Measurements from ENCODE around the gene ELAVL4.
"Not testable (repeated sequence)": the region's sequence is repeated elsewhere in the genome, so short reads cannot be mapped to it uniquely, and the experiment has no call there.

Gene ELAVL4

DNA sequence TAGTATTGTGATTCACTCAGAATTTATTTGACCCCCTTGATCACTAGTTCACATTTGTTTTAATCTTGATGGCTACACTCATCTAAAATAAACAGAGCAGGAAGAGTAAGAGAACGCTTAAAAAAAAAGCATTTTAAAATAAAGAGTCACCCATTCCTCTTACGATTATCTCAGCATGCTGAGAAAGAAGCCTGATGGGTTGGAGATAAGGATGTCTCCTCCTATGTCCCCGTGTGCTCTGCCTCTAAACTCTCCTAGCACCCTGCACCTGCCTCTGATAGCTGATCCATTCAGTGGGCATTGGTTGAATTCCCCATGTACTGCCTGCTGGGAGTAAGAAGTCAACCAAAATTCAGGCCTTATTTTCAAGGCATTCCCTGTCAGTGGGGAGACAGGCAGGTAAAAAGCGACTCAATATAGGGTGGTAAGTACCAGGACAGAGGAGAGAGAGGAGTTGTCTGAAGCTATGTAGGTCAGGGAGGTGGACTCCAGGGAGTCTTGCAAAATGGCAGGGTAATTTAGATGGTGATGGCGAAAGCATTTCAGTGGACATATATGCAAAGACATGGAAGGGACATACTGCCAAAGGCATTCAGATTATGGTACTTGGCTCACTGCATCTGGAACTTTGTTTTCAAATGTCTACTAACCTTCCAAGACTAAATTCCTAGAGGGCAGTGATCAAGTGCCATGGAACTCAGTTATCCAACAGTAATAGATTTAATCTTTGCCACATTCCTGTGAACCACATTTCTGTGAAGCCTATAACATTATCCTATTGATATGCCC is 18.4 kb downstream of the ELAVL4 start:
- DNase-seq (ENCODE audit: low read depth in 2 of 2): no peak

- DNase-seq (ENCODE audit: low read depth in 2 of 2): no peak
These were observed 20.5 kb downstream of the ELAVL4 start for GRCh38 chr1:50129201-50129600.

DNA sequence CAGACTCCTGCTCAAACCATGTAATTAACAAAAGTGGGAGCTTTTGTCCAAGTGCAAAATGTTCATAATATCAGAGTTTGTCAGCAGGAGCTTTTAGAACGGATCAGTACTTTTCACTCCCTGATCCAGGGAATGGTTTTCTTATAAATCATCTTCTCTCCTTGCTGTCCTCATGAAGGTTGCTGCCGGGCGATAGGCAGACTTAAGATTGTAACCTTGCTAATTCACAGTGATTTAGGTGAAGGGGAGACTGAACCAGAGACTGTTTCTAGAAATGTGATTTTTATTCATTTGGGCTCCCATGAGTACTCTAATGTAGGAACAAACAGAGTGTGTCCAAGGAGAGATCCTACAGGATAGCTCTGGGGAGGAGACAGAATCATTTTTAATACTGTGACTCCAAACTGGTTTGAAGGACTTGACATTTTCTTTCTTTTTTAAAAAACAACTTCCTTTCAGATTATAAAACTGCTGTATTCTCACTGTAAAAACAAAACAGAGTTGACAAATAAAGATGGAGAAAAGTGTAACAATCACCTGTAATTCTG is 23.7 kb downstream of the ELAVL4 start:
- DNase-seq (ENCODE audit: low read depth in 2 of 2): no peak

DNA sequence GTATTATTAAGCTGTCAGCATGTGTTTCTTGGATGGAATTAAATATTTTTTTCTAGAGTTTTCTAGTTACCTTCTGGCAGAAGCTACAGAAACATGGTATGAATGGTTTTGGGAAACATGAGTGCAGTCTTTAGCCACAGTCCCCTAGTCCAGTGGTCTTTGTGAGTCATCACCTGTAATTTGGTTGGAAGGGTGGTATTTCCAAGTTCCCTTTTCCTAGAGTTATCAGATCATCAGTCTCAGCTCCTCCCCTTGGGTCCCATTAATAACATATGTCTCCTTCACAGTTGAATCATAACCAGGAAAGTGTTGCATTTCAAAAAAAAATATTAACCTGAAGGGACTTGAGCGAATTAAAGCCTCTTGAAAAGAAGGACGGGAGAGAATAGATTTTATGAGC is 27.0 kb downstream of the ELAVL4 start:
- DNase-seq (ENCODE audit: low read depth in 2 of 2): no peak

DNA sequence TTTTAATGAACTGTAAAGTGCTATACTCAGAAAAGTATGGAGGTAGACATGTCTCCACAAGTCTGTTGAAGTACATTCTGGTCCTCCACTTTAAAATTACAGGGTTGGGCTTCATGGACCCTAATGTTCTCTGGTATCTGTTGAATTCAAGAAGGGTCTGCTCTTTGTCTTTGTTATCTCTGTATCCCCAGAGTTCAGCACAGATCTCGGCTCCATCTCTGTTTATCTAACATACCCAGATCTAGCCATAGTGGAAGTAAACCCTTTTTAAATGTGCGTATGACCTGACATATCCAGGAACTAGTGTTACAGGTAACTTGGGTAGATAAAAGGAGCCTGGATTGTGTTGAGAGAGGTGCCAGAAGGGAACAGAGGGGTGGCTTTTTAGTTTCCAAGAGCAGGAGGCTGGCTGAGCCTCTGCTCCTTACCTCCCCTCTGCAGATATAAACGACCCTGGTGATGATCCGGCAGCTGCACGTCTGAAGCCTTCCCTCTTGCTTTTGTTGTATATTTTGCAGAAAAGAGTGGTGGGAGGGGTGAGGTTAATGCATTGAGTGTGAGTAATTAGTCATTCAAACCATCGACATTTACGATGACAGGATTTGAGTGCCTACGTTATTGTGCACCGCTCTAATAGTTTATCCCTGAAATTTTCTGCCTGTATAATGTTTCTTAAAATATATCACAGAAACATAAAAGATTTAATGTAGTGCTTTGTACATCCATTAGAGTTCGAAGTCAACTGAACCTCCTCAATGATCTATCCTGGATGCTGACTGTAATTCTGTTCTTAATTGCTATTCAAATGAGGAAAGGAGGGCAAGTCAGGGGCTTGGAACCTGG is 30.8 kb downstream of the ELAVL4 start:
- DNase-seq (ENCODE audit: low read depth in 2 of 2): no peak

DNA sequence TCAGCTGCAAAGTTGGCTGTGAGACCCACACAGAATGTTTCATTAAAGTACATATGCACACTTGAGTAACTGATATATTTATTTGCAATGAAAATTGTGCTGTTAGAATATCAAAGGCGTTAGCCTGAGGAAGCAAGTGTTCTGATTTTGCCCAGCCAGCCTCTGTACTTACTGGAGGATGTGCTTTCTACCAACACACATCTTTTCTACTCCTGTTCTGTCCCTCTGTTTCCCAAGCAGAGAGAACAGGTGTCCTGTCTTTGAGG is 31.4 kb downstream of the ELAVL4 start:
- DNase-seq (ENCODE audit: low read depth in 2 of 2): no peak

DNA sequence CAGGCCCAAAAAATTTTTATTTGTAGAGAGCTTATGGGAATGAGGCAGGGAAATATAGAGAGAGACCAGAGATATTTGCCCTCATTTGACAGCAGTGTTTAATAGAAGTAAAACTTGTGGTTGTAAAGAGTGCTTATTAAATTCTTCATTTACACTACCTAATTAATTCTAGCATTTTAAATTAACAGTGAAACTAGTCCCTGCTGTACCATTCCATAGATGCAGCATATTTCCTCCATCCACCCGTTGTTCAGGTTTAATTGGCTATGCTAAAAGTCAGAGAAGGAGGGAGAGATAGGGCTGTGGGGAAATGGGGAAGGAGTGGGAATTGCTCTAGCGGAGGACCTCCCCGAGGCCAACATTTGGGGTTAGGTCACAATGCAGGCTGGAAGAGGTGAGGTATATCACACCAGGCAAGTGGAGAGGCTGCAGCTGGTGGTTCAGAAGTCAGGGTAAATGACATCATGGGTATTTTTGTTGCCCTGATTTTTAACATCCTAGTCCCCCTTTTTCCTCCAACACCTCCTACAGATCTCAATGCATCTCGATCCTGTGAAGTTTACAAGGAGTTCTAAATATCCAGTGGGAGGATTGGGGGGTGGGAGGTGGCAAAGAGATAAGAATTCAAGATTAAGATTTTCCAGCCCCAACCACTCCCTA is 38.6 kb downstream of the ELAVL4 start:
- DNase-seq (ENCODE audit: low read depth in 2 of 2): no peak

GRCh38 chr1:50148142-50148923 is 39.6 kb downstream of the ELAVL4 start:
- no peak for DNase-seq (ENCODE audit: low read depth in 2 of 2)

DNA sequence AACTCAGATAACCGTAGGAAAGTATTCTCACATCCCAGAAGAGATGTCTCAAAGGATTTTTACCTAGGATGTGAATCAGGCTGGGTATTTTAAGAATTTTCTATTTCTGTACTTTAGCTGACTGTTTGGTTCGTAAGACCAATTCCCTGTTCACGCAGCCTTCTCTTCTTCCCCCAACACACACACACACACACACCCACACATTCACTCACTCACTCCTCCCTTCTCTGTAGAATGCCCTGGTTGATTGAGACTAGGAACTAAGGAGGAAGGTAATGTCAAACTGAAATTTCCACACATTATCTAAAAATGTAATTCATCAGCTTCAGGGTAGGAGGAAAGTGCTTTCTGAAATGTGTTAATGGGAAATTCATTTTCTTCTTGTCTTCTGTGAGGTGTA is 43.5 kb downstream of the ELAVL4 start:
- no peak for DNase-seq (ENCODE audit: low read depth in 2 of 2)

GRCh38 chr1:50155541-50155940 is 46.8 kb downstream of the ELAVL4 start:
- DNase-seq (ENCODE audit: low read depth in 2 of 2): no peak

DNA sequence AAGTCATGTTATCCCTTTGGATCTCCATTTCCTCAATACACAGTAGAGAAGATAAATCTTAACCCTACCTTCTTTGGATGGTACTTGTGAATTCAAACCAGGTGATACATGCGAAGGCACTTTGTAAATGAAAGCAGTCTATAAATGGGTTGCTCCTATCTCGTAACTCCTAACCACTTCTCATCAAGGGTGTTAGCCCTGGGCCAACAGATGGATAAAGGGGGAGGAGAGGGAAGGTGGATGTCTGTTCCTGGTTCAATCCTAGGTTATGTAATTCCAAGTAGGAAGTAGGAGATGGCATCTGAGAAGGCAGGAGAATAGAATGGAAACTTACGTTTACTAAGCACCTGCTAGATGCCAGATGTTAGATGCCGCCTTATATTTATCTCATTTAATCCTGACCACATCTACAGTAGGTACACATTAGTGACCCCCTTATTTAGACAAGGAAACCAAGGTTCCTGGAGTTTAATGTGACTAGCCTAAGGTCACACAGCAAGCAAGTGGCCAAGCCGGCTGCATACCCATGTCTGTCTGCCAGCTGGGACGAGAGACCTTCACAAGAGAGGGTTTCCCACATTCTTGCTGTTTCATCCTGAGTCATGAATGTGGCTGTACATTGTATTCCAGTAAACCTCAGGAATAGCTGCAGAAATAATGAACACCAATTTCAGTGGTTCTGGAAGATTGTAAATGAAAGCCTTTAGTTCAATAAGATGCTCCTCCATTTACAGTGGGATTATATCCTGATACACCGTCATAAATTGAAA is 47.7 kb downstream of the ELAVL4 start:
- no peak for DNase-seq (ENCODE audit: low read depth in 2 of 2)

DNA sequence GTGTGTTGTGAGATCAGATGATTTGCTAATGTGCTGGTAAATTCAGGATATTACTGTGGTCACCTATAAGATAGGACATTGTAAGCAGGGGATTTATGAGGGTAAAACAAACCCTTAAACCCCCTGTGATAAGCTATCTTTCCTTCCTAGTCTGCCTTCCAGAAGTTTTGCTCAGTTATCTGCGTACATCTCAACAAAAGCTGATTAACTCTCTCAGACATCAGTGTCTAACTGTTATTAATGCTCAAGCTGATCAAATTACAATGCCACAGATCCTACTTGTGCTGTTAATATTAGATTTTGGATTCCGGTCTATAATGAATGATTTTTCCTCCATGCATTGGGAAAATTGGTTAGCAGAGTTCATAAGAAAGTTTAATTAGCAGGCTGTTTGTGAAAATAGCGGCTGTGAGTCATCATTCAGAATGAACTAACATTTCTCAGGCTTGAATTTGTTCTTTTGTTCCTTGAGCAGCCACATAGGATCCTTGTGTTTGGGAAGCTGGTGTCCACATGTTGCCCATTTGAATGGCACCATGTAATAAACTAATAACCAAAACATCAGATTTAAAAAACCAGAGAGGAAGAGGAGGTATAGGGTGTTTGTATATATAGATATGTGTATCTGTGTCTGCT is 48.7 kb downstream of the ELAVL4 start:
- no peak for DNase-seq (ENCODE audit: low read depth in 2 of 2)

- no peak for DNase-seq (ENCODE audit: low read depth in 2 of 2)
These were observed 49.7 kb downstream of the ELAVL4 start for GRCh38 chr1:50158421-50158820.

DNA sequence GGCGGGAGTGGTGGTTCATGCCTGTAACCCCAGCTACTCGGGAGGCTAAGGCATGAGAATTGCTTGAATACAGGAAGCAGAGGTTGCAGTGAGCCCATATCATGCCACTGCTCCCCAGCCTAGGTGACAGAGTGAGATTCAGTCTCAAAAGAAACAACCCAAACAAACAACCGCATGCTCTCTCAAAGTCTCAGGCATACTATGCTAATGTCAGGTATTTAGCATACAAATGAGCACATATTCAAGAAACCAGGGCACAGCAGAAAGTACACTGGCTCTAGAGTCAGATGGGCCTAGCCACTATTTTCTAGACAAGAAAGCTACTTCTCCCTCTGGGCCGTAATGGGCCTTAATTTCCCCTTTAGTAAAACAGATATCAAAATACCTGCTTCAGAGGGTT is 55.0 kb downstream of the ELAVL4 start:
- DNase-seq (ENCODE audit: low read depth in 2 of 2): no peak

- DNase-seq (ENCODE audit: low read depth in 2 of 2): not testable (repeated sequence)
These were observed 57.6 kb downstream of the ELAVL4 start for GRCh38 chr1:50166351-50166750.

DNA sequence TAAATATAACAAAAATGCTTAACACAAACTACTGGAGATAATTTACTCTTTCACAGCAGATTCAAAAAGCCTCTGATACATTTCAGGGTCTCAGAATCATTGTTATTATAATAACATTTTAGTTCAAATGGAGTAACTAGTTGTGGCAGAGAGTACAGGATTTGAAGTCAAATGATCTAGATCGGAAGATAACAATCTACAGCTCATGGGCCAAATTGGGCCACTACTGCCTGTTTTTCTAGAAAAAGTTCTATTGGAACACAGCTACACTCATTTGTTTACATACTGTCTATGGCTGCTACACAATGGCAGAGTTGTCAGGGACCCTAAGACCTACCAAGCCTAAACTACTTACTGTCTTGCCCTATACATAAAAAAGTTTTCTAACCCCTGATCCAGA is 63.6 kb downstream of the ELAVL4 start:
- no peak for DNase-seq (ENCODE audit: low read depth in 2 of 2)

DNA sequence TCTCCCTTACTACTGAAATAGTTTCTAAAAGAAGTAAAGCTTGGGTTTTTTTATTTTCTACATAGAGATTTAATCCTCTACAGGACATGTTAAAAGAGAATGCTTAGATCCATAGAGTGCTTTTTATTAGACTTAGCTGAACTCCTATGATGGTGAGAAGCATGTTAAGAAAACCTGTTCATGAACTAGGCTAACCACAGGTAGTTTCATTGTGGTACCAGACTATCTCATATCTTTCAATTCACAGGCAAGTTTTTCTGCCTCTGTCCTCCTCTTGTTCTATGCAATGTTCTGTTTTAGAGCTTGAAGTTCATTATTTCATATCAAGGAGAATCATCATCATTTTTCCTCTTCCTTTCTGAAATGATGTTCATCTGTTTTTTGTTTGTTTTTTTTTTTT is 65.4 kb downstream of the ELAVL4 start:
- DNase-seq (ENCODE audit: low read depth in 2 of 2): no peak

DNA sequence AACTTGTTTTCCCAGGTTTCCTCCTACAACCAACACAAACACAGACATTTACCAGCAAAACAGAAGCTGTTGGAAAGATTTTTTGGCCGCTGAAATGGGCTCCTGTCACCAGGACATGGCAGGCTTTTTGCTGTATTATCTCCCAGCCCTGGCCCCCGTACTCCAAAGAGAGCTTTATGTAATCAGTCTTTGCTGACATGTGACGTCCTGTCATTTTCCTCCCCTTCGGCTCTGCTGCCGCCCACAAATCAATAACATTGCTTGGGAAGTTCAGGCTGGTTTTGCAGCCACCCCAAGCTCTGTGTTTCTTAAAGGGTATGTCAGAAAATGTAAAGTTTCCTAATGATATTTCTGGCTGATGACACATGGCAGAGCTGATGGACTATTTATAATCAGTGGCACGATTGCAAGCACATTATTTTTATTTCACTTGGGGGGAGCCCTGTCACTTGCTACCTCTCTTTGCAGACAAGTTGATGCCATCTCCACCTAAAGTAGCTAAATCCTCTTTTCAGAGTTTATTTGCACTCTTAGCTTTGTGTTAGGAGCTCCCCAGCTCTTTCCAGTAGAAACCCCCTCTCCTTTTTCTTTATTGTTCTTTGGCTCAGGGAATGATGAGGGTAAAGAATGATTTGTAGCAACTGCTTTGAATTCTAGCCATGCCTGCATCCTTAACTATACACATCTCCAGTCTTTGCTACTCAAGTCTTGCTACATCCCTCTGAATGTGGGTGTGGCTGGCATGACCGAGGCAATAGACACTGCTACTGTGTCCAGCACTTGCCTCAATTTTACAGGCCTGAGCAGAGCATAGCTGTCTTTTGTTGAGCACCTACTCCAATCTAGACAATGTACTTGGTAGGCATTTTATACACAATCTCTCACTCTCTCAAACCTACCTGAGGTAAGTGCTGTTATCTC is 67.3 kb downstream of the ELAVL4 start:
- DNase-seq (ENCODE audit: low read depth in 2 of 2): no peak

- no peak for DNase-seq (ENCODE audit: low read depth in 2 of 2)
These were observed 69.3 kb downstream of the ELAVL4 start for GRCh38 chr1:50177994-50178393.

Data from stimulated activated CD8-positive, alpha-beta memory T cell treated with anti-CD3 and anti-CD28 coated beads, Interleukin-15, amount 100 ng/mL, for 48 hours (primary cell).